ENCODE measurements around the gene CTSF. TPM values are rescaled to one million over a fixed set of nuclear protein-coding genes. Genes with fewer than 3 reads are reported as not detected.
"Not testable (repeated sequence)": the region's sequence is repeated elsewhere in the genome, so short reads cannot be mapped to it uniquely, and the experiment has no call there.

CTSF gene
- 35.7 TPM for total RNA-seq

DNA sequence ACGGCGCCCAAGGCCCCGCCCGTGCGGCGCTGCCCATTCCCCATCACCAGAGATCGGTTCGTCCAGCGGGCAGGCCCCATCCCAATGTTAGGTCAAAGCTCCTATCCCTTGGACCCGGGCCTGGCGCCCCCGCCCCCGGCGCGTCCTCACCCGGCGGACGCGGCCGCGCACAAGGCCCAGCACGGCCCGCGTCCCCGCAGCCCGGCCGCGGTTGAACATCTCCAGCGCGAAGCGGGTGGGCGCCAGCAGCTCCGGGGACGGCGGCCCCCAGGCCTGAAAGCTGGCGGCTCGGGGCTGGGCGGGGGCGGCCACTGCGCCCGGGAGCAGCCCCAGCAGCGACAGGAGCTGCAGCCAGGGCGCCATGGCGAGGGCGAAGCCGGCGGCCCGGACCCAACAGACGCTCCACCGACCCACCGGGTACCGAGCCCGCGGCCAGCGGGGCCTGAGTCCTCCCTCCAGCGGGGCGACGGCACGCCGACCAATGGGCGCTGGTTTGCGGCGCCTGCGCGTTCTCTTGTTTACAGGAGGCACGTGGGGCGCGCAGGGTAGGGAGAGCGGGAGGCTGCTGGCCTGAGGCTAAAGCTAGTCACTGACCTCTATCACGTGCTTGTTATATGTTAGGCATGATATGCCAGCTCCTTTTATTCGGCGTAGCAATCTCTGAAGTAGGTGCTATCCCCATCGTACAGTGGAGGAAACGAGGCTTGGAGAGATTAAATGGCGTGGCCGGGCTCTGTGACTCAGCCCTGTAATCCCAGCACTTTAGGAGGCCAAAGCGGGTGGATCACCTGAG lies at the start of gene CTSF:
Gene CTSF (minus strand): TSS at position 483 of the 793 bp plus-strand sequence. CDS start 120 bp downstream, at position 363.
- DNase-seq, result peak; percentile 85

DNA sequence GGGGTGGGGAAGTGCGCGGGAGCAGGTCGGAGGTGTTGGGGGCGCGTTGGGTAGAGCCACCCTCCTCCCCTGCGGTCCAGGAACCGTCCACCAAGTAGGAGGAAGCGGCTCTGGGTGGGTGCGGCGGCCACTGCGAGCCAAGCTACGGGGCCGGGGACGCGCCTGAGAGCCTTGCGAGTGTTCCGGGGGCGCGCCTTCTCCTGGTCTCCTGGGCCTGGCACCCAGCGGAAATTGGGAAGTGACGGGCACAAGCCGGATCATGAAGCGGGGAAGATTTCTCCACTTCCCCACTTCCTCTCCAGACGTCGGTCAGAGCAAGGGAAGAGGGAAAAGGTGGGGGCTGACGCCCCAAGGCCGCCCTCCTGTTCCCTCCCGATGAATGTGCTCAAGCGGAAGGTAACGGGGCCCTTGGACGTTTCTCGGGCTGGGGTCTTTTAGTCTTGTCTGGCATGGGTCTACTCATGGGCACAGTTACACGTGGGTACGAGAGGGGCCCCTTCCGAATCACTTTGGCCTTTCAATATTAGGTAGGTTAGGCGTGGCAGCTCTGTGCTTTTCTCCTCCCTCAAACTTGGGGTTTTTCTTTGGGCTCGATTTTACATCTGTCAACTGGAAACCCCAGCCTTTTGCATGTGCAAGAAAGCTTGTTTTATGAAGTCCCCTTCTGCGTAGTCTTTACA lies 48.9 kb upstream of the CTSF start:
- no peak for DNase-seq

DNA sequence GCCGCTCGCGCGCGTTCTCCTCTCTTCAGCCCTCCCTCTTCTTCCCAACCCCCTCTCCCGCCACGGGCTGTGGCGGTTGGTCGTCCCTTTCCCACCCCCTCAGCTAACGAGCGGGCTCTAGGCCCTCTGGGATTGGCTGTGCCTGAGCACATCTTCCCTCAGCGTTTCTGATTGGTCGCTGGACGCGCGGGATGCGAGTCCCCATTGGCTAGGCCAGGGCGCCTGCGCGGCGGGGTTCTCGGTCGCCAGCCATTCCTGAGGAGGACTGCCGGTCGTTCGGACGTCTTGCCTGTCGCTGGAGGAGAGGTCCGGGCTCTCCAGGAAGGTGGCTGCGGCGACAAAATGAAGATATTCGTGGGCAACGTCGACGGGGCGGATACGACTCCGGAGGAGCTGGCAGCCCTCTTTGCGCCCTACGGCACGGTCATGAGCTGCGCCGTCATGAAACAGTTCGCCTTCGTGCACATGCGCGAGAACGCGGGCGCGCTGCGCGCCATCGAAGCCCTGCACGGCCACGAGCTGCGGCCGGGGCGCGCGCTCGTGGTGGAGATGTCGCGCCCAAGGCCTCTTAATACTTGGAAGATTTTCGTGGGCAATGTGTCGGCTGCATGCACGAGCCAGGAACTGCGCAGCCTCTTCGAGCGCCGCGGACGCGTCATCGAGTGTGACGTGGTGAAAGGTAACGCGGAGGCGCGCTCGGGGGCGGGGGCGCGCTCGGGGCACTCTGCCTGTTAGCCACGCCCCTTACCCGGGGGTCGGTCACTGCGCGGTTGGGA lies 48.2 kb upstream of the CTSF start, which contains the start of gene RBM14:
Gene RBM14 (plus strand): TSS at position 252 of the 776 bp plus-strand sequence. CDS start 91 bp downstream, at position 343.
- DNase-seq, result peak; percentile 100

DNA sequence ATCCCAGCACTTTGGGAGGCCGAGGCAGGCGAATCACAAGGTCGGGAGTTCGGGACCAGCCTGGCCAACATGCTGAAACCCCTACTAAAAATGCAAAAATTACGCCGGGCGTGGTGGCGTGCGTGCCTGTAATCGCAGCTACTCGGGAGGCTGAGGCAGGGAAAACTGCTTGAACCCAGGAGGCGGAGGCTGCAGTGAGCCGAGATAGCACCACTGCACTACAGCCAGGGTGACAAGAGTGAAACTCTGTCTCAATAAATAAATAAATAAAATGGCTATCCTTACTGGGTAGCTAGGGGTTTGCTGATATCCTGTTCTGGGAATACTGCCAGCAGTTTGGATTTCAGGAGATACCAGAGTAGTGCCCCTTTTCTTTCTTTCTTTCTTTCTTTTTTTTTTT lies 45.7 kb upstream of the CTSF start:
- no peak for DNase-seq

DNA sequence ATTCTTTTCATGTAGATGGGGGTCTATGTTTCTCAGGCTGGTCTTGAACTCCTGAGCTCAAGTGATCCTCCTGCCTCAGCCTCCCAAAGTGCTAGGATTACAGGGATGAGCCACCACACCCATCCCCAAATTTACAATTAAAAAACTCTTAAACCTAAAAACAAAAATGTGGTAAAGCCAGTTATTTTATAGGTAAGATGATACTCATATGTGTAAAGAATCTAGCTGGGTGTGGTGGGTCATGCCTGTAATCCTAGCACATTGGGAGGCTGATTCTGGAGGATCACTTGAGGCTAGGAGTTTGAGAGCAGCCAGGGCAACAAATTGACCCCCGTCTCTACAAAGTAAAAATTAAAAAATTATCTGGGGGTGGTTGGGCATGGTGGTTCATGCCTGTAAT lies 44.1 kb upstream of the CTSF start:
- no peak for DNase-seq

DNA sequence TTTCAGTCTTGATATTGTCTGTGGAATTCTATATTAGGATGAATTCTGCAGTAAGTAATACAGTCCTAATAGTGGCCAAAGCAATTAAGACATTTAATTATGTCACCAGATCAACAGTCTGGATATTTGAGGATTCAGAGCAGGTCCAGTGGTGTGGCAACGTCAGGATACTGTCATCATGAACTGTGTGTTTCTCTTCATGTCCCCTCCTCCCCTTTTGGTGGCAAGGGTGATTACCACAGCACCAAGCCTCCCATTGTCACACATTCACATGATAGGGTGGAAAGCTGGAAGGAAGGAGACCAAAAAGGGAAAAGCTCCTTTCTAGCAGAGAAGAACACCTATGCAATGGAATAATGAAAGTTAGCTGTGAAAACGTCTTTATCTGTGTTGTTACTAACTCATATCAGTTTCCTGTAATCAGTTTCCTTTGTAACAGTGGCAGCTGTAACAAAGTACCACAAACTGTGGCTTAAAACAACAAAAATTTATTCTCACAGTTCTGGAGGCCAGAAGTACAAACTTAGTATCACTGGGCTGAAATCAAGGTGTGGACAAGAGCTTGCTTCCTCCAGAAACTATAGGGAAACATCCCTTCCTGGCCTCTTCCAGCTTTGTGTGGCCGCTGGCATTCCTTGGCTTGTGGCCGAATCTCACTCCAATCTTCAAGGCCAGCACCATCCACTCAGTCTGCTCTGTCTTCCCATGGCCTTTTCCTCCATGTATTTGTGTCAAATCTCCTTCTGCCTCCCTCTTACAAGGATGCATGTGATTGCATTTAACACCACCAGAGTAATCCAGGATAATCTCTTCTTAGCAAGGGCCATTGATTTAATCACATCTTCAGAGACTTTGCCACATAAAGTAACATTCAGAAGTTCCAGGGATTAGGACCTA lies 41.6 kb upstream of the CTSF start:
- no peak for DNase-seq

DNA sequence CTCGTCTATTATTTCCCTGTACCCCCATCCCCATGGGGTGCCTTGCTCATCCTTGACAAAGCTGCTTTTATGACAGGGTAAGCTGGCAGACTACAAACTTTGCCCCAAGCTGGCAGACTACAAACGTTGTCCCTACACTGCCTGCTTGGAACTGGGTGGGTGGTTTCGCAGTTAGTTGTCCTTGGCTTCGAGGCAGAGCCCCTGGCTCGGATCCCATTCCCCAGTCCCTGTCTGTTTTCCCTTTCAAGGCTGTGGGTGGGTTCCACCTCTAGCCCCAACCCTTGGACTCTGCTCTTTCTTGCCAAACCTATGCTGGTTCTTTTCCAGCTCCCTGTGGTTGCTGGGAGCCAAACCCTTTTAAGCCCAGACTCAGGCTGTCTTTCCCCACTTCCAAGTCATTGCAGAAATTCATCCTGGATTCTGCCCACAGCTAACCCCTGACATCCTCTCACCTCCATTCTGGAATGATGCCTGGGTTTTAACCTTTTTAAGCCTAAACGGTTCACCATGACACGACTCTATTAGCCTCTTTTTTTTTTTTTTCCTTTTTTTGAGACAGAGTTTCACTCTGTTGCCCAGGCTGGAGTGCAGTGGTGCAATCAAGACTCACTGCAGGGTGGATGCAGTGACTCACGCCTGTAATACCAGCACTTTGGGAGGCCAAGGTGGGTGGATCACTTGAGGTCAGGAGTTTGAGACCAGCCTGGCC lies 38.9 kb upstream of the CTSF start:
- peak; percentile 65 for DNase-seq

DNA sequence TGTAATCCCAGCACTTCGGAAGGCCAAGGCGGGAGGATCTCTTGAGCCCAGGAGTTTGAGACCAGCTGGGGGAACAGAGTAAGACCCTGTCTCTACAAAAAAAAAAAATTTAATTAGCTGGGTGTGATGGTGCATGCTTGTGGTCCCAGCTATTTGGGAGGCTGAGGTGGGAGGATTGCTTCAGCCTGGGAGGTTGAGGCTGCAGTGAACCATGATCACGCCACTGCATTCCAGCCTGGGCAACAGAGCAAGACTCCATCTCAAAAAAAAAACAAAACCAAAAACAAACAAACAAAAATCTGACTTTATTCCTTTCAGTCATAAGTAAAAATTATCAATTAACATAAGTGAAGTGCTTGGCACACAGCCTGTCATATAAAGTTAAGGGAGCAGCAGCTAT lies 38.2 kb upstream of the CTSF start:
- not testable (repeated sequence) for DNase-seq

DNA sequence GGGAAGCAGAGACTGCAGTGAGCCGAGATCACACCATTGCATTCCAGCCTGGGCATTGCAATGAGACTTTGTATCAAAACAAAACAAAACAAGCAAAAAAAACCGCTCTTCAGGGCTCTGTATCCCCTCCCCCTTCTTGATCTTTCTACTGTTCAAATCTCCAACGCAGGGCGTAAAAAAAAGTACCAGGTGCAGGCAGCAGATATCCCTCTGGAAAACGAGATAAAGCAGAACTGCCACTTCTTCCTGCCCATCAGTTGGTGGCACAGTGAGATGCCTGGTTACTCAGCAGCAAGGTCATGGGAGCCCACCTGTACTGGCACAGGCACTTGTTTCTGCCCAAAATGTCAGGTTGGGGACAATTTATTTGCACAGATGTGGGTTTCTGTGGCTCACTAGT lies 35.7 kb upstream of the CTSF start:
- DNase-seq, result no peak

DNA sequence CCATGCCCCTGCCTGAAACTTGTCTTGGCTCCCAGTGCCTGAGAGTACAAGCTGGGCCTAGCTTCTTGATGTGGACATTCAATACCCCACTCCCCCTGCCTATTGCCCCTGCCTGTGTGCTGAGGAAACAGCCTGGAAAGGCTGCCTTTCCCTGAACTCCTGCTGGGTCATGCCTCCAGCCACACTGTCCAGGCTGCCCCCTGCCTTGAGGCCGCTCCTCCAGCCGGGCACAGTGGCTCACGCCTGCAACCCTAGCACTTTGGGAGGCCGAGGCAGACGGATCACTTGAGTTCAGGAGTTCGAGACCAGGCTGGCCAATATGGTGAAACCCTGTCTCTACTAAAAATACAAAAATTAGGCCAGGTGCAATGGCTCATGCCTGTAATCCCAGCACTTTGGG lies 34.7 kb upstream of the CTSF start:
- DNase-seq, result no peak

DNA sequence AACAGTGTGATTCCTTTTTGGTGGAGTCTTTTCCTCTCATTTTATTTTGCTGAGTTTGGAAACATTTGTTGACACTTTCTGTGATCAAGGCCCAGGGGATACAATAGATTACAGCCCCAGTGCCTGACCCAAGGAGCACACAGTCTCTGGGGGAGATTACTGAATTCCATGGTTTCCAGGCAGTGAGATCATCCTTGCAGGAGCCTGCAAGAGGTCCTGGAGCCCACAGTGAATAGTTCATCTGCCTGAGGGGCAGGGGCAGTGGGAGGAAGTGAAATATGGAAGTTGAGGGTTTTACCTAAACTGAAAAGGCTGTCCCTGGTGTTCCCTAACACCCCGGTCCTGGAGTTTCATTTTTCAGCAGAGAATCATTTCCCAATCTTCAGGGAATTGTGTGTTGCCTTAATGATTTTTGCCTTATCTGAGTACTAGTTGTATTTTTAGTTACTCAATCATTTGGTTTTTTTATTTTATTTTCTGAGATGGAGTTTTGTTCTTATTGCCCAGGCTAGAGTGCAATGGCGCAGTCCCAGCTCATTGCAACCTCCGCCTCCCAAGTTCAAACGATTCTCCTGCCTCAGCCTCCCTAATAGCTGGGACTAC lies 32.3 kb upstream of the CTSF start:
- DNase-seq, result no peak

DNA sequence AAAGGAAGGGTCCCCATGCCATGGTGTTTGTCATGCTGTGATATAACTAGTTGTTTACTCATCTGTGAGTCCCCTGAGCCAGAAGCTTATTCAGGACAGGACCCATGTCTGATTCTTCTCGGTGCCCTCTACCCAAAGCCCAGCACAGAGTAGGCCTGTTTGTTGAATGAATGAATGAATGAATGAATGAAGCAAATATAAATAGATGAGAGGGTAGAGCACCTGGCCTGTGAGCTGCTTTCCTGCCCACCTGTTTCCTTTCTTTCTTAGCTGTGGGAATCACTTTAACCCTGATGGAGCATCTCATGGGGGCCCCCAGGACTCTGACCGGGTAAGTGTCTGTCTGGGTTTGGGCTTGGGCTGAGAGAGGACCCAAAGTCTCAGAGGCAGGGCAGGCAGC lies 31.8 kb upstream of the CTSF start:
- no peak for DNase-seq

DNA sequence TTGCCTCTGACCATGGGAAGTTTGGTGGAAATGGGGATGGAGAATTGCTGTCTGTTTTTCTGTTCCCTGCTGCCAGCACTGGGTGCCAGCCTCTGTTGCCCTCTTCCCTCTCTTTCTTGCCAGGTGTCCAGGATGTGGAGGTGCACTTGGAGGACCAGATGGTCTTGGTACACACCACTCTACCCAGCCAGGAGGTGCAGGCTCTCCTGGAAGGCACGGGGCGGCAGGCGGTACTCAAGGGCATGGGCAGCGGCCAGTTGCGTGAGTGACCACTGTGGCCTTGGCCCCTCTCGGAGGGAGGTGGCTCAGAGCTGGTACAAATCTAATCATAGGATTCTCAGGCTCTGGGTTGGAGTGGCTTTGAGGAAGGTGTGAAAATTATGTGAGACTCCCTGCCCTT lies 30.6 kb upstream of the CTSF start:
- no peak for DNase-seq

DNA sequence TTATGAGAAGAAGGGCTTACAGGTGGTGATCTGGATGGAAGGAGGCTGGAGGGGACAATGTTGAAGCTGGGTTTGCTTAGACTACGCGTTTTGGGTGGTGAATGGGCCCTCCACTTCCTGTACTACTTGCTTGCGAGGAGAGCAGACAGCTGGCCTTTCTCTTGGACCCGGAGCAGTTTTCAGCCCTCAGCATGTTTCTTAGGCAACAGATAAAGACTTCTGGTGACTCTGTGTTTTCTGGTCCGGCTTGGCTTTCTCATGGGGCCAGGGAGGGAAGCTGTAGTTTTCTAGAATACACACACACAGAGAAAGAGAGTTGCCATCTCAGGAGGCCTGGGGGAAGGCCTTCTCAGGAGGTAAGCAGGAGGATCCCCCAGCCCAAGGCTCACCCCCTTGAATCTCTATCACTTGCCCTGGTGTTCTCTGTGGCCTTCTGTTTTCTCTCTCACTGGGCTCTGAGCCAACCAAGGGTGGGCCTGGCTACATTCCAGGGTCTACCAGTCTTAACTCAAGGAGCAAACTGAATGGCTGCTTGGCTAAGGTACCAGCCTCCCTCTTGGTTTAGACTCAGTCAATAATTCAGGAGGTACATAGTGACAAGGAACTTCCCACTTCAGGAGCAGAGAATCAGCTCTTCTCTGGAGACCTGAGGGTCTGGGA lies 27.0 kb upstream of the CTSF start:
- DNase-seq, result peak; percentile 48

DNA sequence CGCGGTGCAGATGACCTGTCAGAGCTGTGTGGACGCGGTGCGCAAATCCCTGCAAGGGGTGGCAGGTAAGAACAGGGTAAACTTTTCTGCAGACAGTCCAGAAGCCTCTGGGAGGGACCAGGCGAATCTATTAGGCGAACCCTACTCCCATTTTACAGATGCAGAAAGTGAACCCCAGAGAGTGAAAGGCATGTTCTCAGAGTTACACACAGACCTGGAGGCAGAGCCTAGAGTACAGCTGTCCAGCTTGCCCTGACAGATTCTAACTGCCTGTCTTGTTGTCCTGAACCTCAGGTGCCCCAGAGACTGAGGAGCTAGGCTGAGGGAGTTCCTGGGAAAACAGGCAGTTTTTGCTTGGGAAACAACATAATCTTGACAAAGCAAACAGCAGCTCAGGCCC lies 25.2 kb upstream of the CTSF start:
- no peak for DNase-seq

DNA sequence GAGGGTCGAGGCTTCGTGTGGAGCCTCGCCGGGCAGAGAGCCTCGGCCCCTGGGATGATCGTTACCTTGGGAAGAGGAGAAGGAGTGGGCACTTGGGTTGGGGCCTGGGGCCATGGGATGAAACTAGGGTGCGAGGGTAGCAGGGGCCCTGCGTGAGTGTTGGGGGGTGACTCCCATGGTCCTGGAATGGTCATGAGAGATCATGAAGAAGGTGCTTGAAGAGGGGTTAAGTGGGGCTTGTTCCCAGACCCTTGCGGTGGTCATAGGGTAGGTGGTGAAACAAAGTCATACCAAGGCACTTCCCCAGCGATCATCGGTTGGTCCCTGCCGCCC lies 24.9 kb upstream of the CTSF start:
- DNase-seq, result no peak

DNA sequence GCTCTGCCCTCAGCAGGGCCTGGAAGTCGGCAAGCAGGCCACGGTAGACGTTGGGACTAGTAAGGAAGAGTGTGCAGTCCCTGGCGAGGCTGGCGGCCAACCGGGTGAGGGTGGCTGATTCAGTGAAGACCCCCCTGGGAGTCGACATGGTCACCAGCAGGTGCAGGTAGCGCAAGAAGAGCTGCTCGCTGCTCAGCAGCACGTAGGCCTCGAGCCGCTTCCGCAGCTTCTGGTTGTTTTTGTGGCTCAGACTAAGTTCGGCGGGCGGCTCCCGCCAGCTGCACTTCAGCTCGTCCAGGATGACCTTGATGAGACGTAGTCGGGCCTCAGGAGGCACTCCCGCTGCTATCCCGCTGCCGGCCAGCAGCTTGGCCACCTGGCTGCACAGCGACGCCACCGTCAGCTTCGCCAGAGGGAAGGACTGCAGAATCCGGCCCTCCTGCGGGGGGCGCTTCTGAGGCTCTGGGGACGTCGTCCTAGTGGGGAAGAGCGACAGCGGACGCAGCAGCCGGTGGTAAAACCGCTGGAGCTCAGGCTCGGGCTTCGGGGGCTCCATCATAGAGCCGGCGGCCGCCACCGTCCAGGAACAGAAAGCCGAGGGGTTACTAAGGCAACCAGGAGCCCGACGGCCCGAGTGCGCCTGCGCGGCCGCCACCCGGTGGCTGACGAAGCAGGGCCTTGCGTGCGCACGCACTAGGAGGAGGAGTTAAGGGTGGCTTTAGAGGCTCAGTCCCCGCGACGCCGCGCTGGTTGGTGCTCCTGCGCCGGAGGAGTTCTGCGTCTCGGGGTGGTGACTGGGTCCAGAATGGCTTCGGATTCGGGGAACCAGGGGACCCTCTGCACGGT lies 24.3 kb upstream of the CTSF start, which contains the start of the genes CCDC87 and CCS:
Gene CCDC87 (minus strand): TSS at position 607 of the 846 bp plus-strand sequence. CDS start 48 bp downstream, at position 559.
Gene CCS (plus strand): TSS at position 729 of the 846 bp plus-strand sequence. CDS start 77 bp downstream, at position 806.
- peak; percentile 98 for DNase-seq

DNA sequence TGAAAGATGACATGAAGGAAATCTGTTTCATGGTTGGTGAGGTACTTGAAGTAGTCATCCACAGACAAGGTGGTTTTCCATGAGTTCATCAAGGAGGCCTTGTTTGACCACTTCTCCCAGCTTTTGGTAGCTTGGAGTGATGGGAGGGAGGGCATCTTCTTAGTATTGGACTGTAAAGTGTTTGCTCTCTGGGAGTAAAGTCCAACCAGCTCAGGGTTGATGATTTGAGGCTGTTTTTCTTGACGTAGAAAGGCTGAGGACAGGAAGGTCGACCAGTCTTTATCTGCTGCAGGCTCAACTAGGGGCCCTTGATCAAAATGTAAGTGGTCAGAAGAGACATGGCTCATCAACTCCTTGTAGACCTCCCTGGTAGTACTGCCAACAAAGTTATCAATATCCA lies 22.8 kb upstream of the CTSF start:
- no peak for DNase-seq

Measured in tongue (tissue), 2 donors.